K562 (cell line): ENCODE data around the gene RYR1. TPM values are rescaled to one million over a fixed set of nuclear protein-coding genes. Genes with fewer than 3 reads are reported as not detected.

ENCODE experiments used
- ADNP ChIP-seq: fragments of 200-800 bp; sonication (Bioruptor generic); IDR thresholded peaks from 2 replicates; pipeline ENCODE4 v1.6.1; 2016; ENCODE audit warnings: missing genetic modification characterization, missing compliant biosample characterization
- ATF1 ChIP-seq, 2 experiments: fragments of 450-650 bp in 1 of 2; IDR thresholded peaks; 2 replicates each; pipeline ENCODE4 v1.6.1; 2016; ENCODE audit warnings: missing compliant biosample characterization in 1 of 2, missing genetic modification characterization in 1 of 2
- BDP1 ChIP-seq: IDR thresholded peaks from 3 replicates; pipeline ENCODE4 v1.6.1; 2011; ENCODE audit not compliant: insufficient read length, insufficient read depth
- EP400 ChIP-seq: fragments of 450-650 bp; IDR thresholded peaks from 2 replicates; pipeline ENCODE4 v1.6.1; 2017; ENCODE audit warnings: antibody characterized with exemption, mild to moderate bottlenecking, moderate library complexity
- GTF3C2 ChIP-seq: IDR thresholded peaks from 3 replicates; pipeline ENCODE4 v1.6.1; 2011; ENCODE audit warnings: borderline replicate concordance, mild to moderate bottlenecking, moderate library complexity; ENCODE audit not compliant: insufficient read length; ENCODE audit errors: extremely low read depth
- MXI1 ChIP-seq: IDR thresholded peaks from 2 replicates; pipeline ENCODE4 v1.6.1; 2011; ENCODE audit warnings: low read depth, mild to moderate bottlenecking, improper control_type of control experiment, low read length
- PHF20 ChIP-seq: fragments of 450-650 bp; IDR thresholded peaks from 2 replicates; pipeline ENCODE4 v1.6.1; 2018; ENCODE audit not compliant: partially characterized antibody
- RCOR1 ChIP-seq, 2 experiments: IDR thresholded peaks; 2 replicates each; pipeline ENCODE4 v1.6.1; 2012; ENCODE audit warnings: low read depth in 2 of 2, low read length in 2 of 2, borderline replicate concordance in 1 of 2, improper control_type of control experiment in 1 of 2
- SREBF2 ChIP-seq: sonication (generic); formaldehyde crosslinking; IDR thresholded peaks from 2 replicates; pipeline ENCODE4 v1.4.0; 2020; ENCODE audit warnings: mild to moderate bottlenecking, missing genetic modification reagents
- TOE1 ChIP-seq, 2 experiments: fragments of 450-650 bp in 1 of 2; sonication (generic) in 1 of 2; formaldehyde crosslinking in 1 of 2; IDR thresholded peaks; 2 replicates each; pipeline versions ENCODE4 v1.7.1 to v1.8.0; 2016 to 2022; ENCODE audit warnings: borderline replicate concordance in 2 of 2, mild to moderate bottlenecking in 2 of 2, antibody characterized with exemption in 1 of 2, inconsistent platforms in 1 of 2, low read depth in 1 of 2, missing genetic modification reagents in 1 of 2, moderate library complexity in 1 of 2
- ZBTB9 ChIP-seq: fragments of 450-650 bp; formaldehyde crosslinking; IDR thresholded peaks from 2 replicates; pipeline ENCODE4 v1.4.0; 2020; ENCODE audit warnings: mild to moderate bottlenecking, moderate library complexity
- ZNF197 ChIP-seq: fragments of 200-800 bp; sonication (Bioruptor generic); IDR thresholded peaks from 2 replicates; pipeline ENCODE4 v1.6.1; 2016; ENCODE audit warnings: low read depth, missing genetic modification characterization, missing compliant biosample characterization
- ZNF436 ChIP-seq: fragments of 250-450, 450-650 bp; sonication (Bioruptor Pico); formaldehyde crosslinking; IDR thresholded peaks from 2 replicates; pipeline ENCODE4 v1.7.0; 2020; ENCODE audit warnings: mild to moderate bottlenecking
- polyA plus RNA-seq, 8 experiments: library from polyadenylated mRNA; depleted of rRNA in 4 of 8; stranded (reverse) in 5 of 8; unstranded in 3 of 8; fragments of >200 nt; fragmentation: Nextera tagmentation in 2 of 8; fragmentation: Illumina TruSeq in 1 of 8; extraction: Ambion mirVana in 2 of 8; extraction: Trizol in 1 of 8; gene quantifications; 2 replicates each; pipeline versions ENCODE4 v1.2.1 to v1.2.3, GENCODE V29; 2011 to 2014; ENCODE audit warnings: inconsistent platforms in 1 of 8, missing spikeins in 1 of 8
- total RNA-seq, 7 experiments: library from RNA; depleted of rRNA in 6 of 7; stranded (reverse); fragments of >200 nt in 6 of 7; fragmentation: Illumina TruSeq in 2 of 7; extraction: Trizol in 2 of 7; gene quantifications; 2 replicates each; pipeline versions ENCODE4 v1.2.1 to v1.2.3, GENCODE V29; 2011 to 2021; ENCODE audit warnings: low replicate concordance in 1 of 7
- TF ChIP-seq, protein P1 (sequence below), 2 experiments: IDR thresholded peaks; 2 replicates each; pipeline ENCODE4 v1.6.1; 2011; ENCODE audit warnings: borderline replicate concordance in 1 of 2, control low read depth in 1 of 2, low read depth in 1 of 2, low read length in 1 of 2, mild to moderate bottlenecking in 1 of 2, mixed read lengths in 1 of 2, moderate library complexity in 1 of 2; ENCODE audit not compliant: insufficient read depth in 1 of 2, insufficient read length in 1 of 2, poor library complexity in 1 of 2, severe bottlenecking in 1 of 2; ENCODE audit errors: extremely low read depth in 1 of 2
- TF ChIP-seq, protein P2 (sequence below): fragments of 200-800 bp; sonication (Bioruptor generic); IDR thresholded peaks from 2 replicates; pipeline ENCODE4 v1.6.1; 2017; ENCODE audit warnings: missing genetic modification characterization, missing compliant biosample characterization
- TF ChIP-seq, protein P3 (sequence below): fragments of 250-450 bp; sonication (Bioruptor Pico); IDR thresholded peaks from 2 replicates; pipeline ENCODE4 v1.9.0; 2021; ENCODE audit warnings: mild to moderate bottlenecking

The RYR1 gene
- total and polyA plus RNA-seq, 9 of the 15 experiments (the other 6 are each of a cell fraction or from before 2014, with no cell fraction given), result 0.11 to 7.4 (median 3.7) TPM

GRCh38 chr19:38402967-38403674, 30.4 kb upstream of the RYR1 start, which contains the start of gene FAM98C (continued):
- TF ChIP-seq TOE1 (IDR thresholded peaks at IDR 0.05; ENCODE audit: borderline replicate concordance) (peak; percentile 15; the same call in 1 of the 2 replicates), TOE1 (CRISPR knock-in tag; IDR thresholded peaks at IDR 0.05; ENCODE audit: borderline replicate concordance, low read depth) (no peak), BDP1 (no peak), ZNF197 (CRISPR knock-in tag) (no peak), MXI1 (no peak), GTF3C2 (no peak), ADNP (no peak), ZBTB9 (CRISPR knock-in tag) (peak; percentile 79), ZNF436 (CRISPR knock-in tag) (no peak), PHF20 (peak; percentile 12), ATF1 (CRISPR knock-in tag; IDR thresholded peaks at IDR 0.05) (0 out of 2 replicates have a peak, but pooled peaks have one; percentile 26), ATF1 (tag; IDR thresholded peaks at IDR 0.05) (peak; percentile 85), RCOR1 (IDR thresholded peaks at IDR 0.05; ENCODE audit: borderline replicate concordance in 1 of 2, low read depth in 2 of 2, low read length in 2 of 2) (peak in 1 of 2 experiments; percentile 27; a peak in 1 of 4 replicates), EP400 (peak; percentile 86; the same call in 1 of the 2 replicates), SREBF2 (CRISPR knock-in tag) (no peak)
- TF ChIP-seq, protein P1, sequence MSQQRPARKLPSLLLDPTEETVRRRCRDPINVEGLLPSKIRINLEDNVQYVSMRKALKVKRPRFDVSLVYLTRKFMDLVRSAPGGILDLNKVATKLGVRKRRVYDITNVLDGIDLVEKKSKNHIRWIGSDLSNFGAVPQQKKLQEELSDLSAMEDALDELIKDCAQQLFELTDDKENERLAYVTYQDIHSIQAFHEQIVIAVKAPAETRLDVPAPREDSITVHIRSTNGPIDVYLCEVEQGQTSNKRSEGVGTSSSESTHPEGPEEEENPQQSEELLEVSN (IDR thresholded peaks at IDR 0.05; ENCODE audit: borderline replicate concordance in 1 of 2, extremely low read depth in 1 of 2, insufficient read depth in 1 of 2, insufficient read length in 1 of 2, low read depth in 1 of 2, low read length in 1 of 2, poor library complexity in 1 of 2, severe bottlenecking in 1 of 2), result peak; percentile 86 to 98
- TF ChIP-seq, protein P2, sequence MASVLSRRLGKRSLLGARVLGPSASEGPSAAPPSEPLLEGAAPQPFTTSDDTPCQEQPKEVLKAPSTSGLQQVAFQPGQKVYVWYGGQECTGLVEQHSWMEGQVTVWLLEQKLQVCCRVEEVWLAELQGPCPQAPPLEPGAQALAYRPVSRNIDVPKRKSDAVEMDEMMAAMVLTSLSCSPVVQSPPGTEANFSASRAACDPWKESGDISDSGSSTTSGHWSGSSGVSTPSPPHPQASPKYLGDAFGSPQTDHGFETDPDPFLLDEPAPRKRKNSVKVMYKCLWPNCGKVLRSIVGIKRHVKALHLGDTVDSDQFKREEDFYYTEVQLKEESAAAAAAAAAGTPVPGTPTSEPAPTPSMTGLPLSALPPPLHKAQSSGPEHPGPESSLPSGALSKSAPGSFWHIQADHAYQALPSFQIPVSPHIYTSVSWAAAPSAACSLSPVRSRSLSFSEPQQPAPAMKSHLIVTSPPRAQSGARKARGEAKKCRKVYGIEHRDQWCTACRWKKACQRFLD, result no peak
- TF ChIP-seq, protein P3, sequence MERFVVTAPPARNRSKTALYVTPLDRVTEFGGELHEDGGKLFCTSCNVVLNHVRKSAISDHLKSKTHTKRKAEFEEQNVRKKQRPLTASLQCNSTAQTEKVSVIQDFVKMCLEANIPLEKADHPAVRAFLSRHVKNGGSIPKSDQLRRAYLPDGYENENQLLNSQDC (CRISPR knock-in tag), result no peak
